IPS-18c (cell line): Measurements from ENCODE around the gene ENPP3.
"Not testable (repeated sequence)": the region's sequence is repeated elsewhere in the genome, so short reads cannot be mapped to it uniquely, and the experiment has no call there.

Experiments used
- H3K4me3 ChIP-seq: 2 replicates; pipeline ENCODE4 v1.7.0; 2013; ENCODE audit warnings: low read depth, mild to moderate bottlenecking, low read length, moderate library complexity; ENCODE audit not compliant: insufficient read depth
- H3K9me3 ChIP-seq: one replicate; pipeline ENCODE4 v1.6.1; 2013; ENCODE audit warnings: mild to moderate bottlenecking, low read length, moderate library complexity; ENCODE audit not compliant: control insufficient read depth, insufficient read depth

Gene ENPP3

DNA sequence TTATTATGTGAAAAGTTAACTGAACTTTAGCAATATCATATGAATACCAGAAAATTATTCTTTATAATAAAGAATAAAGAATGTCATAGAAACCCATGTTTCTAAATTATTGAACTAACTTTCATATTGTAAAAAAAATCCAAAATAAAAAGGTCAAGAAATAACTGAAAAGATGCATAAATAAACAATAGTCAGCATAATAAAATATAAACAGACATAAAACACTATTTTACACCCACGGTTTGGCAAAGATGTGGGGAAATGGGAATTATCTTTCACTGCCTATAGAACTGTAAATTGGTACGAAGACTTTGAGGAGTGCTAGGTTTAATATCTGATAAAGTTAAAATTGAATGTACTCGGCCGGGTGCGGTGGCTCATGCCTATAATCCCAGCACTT lies 108.4 kb downstream of the ENPP3 start:
- H3K4me3 ChIP-seq = no peak overlapping the region
- H3K9me3 ChIP-seq = no peaks in the 10 kb centered on the region

DNA sequence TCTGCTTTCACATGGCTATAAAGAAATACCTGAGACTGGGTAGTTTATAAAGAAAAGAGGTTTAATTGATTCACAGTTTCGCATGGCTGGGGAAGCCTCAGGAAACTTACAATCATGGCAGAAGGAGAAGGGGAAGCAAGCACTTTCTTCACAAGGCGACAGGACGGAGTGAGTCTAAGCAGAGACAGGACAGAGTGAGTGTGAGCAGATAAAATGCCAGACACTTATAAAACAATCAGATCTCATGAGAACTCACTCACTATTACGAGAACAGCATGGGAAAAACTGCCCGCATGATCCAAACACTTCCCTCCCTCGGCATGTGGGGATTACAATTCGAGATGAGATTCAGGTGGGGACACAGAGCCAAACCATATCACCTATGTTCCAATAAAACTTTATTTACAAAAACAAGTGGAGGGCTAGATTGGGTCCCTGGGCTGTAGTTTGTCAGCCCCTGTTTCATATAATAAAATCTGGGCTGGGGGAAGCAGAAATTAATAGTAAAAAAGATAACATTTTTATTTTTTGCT lies 110.8 kb downstream of the ENPP3 start:
- Histone ChIP-seq H3K4me3 (no peak overlapping the region), H3K9me3 (no peaks in the 10 kb centered on the region)

- Histone ChIP-seq H3K9me3 (no peaks in the 10 kb centered on the region), H3K4me3 (no peak overlapping the region)
These were observed 111.9 kb downstream of the ENPP3 start for GRCh38 chr6:131749023-131749422.

GRCh38 chr6:131751012-131751715 lies 114.1 kb downstream of the ENPP3 start:
- H3K4me3 ChIP-seq, H3K9me3 ChIP-seq: not testable (repeated sequence)

GRCh38 chr6:131754088-131754487 lies 117.0 kb downstream of the ENPP3 start:
- Histone ChIP-seq H3K4me3 (no peak overlapping the region), H3K9me3 (no peaks in the 10 kb centered on the region)

DNA sequence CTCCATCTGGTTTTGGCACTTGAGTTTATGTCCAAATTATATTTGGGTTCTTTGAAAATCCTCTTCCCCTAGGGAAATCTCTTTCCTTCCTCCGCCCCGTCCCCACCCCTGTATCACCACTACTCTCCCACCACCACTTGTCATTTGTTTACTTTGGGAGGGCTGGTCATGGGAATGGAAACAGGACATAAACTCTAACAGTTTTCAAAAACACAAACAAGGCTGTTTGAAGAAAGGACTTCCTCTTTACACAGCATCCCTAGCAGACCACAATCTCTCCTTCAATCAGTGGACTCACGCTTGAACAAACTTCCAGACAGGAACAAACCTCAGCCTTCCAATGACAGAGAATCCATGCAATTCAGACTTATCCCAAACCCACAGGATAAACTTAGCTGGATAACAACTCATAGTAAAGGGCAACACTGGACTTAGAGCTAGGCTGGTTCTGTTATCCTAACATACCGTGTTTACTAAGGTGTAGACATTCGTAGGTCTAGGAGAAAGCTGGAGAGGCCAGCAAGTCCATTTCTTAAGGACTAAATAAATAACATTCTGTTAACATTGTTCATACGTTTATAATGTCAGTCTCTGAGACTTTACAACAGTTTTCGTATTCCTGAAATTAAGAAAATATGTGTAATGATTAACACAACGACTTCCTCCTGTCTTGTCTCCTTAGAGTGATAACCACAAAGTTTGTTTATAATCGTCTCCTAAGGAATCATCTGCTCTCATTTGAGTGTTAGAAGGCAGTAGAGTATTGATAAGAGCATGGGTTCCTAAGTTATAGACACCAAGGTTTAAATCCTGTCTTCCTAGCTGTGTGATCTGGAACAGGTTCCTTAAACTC lies 117.8 kb downstream of the ENPP3 start:
- H3K4me3 ChIP-seq = no peak overlapping the region

DNA sequence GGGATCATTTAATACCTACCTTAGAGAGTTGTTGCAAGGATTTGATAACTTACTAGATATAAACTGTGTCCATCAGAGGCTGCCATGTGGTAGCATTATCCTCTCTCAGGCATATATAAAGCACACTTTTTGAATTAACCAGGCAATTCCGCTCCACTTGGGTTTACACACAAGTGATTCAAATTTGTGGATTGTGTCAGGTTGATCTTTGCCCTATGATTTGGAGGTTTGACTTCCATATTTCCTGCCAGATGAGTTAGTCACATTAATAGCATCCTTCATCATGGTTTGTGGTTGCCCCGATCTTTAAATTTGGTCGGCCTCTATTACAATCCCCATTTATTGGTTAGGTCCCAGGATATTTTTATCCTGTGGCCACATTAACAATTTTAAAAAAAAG lies 118.5 kb downstream of the ENPP3 start:
- Histone ChIP-seq H3K4me3 (no peak overlapping the region), H3K9me3 (no peaks in the 10 kb centered on the region)

More for the DNA sequence above, 117.8 kb downstream of the ENPP3 start:
- H3K9me3 ChIP-seq = no peaks in the 10 kb centered on the region

- no peak overlapping the region for H3K4me3 ChIP-seq
- H3K9me3 ChIP-seq = no peaks in the 10 kb centered on the region
These were observed 118.9 kb downstream of the ENPP3 start for GRCh38 chr6:131756039-131756438.

DNA sequence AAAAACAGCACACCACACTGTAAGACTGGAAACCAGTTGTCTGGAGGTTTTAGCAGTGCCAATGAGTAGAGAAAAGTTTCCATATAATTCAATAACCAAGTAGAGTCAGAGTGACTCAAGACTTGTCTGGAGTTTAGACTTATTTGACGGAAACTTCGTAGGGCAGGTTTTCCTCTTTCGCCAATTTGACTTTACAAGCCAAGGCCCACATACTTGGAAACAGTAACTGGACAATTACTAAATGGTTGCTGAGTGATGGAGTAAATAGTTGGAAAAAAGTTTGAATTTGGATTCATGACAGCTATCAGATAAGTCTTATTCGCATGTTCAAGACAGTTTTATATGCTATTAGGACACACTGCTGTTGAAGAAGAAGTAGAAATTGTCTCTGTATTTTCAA lies 121.8 kb downstream of the ENPP3 start:
- H3K4me3 ChIP-seq = no peak overlapping the region
- H3K9me3 ChIP-seq = no peaks in the 10 kb centered on the region

DNA sequence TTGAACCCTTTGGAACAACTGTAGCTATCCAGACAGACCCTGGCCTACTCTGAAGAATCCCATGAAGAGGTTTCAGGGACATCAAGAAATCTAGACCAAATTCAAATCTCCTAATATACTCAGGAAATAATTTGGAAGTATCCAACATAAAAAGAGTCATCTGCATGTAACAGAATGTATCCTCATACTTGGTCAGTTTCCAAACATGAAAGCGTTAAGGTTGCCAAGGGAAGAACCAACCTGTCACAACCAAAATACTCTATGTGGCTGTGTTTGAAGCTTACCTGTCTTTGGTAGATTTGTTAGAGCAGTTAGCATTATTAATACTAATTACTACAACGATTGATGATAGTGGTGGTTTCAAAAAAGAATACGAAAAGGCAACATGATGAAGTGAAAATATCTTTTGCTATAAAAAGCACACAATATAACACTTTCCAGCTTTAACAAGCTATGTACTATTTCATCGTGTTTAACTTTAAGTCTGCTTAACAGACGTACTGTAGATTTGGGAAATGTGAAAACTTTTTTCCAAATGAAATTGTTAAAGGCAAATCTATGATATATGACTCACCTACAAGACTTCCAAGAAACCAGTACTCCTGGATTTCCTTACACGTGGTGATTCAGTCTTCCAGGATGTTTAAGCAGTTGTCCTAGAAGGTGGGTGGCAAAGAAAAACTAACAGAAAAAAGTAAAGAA lies 124.1 kb downstream of the ENPP3 start:
- H3K9me3 ChIP-seq = no peaks in the 10 kb centered on the region
- H3K4me3 ChIP-seq = no peak overlapping the region

DNA sequence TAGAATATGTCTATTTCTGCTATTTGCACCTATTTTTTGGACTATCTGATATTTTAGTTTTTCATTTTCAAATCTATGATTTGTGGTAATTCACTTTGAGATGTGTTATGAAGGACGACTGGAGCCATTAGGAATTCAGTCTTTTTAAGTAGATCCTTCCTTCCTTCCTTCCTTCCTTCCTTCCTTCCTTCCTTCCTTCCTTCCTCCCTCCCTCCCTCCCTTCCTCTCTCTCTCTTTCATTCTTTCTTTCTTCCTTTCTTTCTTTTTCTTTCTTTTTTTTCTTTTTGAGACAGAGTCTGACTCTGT lies 124.6 kb downstream of the ENPP3 start:
- Histone ChIP-seq H3K9me3 (no peaks in the 10 kb centered on the region), H3K4me3 (no peak overlapping the region)

DNA sequence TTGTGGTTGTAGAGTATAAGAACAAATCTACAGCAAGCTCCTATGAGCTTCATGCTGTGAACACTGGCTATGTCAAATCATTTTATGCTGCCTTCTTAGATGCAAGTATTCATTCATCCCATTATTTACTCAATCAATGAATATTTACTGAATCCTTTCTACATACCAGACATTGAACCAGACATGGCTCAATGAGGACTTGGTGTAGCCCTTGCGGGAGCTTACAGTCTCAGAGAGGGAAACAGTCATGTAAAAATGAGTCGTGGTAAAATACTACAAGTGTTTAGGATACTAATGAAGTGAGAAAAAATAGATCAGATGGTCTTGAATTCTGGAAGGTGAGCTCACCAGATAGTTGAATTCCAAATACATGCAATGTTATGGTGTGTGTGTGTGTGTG lies 125.9 kb downstream of the ENPP3 start:
- Histone ChIP-seq H3K4me3 (no peak overlapping the region), H3K9me3 (no peaks in the 10 kb centered on the region)

DNA sequence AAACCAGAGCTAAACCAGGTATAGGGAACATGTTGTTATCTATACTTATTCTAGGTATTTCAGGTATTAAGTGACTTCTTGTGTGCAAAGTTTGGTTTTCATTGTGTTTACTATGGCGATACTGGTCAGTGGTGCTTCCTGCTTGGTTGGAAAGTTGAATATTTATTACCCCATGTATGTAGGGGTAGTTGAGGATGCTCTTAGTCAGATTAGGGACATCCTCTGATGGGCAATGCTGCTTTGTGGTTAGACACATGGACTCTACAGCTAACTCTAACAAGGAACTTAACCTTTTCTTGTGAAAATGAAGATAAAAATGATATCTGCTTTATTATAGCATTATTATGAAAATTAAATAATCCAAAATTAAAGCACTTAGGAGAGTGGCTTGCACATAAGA lies 126.6 kb downstream of the ENPP3 start:
- Histone ChIP-seq H3K9me3 (no peaks in the 10 kb centered on the region), H3K4me3 (no peak overlapping the region)

DNA sequence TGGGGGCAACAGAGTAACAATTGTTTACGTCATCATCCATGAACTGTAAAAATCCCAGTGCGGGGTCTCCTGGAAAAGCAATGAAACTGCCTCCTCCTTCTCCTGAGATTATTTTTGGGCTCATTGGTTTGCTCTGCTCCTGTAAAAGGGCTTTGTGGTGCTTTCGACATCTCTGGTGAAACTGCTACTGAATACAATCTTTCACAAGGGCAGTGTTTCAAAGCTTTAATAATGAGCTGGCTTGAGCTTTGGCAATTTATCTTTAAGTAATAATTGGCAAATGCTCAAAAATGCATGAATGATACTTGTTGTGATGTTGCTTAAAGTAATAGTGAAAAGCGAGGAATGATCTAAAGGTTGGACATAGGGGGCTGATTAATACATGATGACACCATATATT lies 127.2 kb downstream of the ENPP3 start:
- no peak overlapping the region for H3K4me3 ChIP-seq
- no peaks in the 10 kb centered on the region for H3K9me3 ChIP-seq

GRCh38 chr6:131765081-131765803 lies 128.1 kb downstream of the ENPP3 start:
- Histone ChIP-seq H3K4me3 (no peak overlapping the region), H3K9me3 (no peaks in the 10 kb centered on the region)

- H3K4me3 ChIP-seq = no peak overlapping the region
- no peaks in the 10 kb centered on the region for H3K9me3 ChIP-seq
These were observed 128.7 kb downstream of the ENPP3 start for GRCh38 chr6:131765804-131766135.

DNA sequence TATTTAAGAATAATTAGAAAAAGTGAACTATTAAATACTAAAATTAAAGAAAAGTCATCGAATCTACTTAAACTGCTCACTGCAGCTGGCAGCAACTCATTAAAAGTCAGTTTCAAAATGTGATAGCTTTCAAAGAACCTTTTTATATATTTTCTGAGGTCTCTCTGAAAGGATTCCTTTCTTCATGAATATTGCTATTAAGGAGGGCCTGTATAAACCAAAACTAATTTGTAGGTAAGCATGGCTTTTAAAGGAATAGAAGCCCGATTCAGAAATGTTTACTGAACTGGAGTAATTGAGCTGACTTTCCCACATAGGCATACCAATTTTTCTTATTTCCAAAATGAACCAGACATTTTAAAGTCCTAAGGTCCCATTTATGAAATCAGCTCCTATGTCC lies 129.5 kb downstream of the ENPP3 start:
- no peak overlapping the region for H3K4me3 ChIP-seq
- H3K9me3 ChIP-seq = no peaks in the 10 kb centered on the region
